NAMALWA (cell line): ENCODE data around the gene ASTN2.
A peak's percentile ranks its signal among the peaks of the same experiment; 100 is the strongest.
"Not testable (repeated sequence)": the region's sequence is repeated elsewhere in the genome, so short reads cannot be mapped to it uniquely, and the experiment has no call there.

Experiments used
- DNase-seq: peaks from one replicate; pipeline ENCODE4 v3.0.0-alpha.2; 2015; ENCODE audit warnings: low spot score

The ASTN2 gene

GRCh38 chr9:116917895-116918508 is 496.9 kb downstream of the ASTN2 start:
- not testable (repeated sequence) for DNase-seq

GRCh38 chr9:116913536-116913935 is 501.3 kb downstream of the ASTN2 start:
- no peak for DNase-seq

- DNase-seq, result no peak
Observed at GRCh38 chr9:116910201-116910600, 504.7 kb downstream of the ASTN2 start.

- no peak for DNase-seq
Observed at GRCh38 chr9:116907989-116908388, 506.9 kb downstream of the ASTN2 start.

GRCh38 chr9:116905171-116905588 is 509.7 kb downstream of the ASTN2 start:
- no peak for DNase-seq

- DNase-seq, result no peak
Observed at GRCh38 chr9:116904165-116904564, 510.7 kb downstream of the ASTN2 start.

GRCh38 chr9:116901260-116901659 is 513.6 kb downstream of the ASTN2 start:
- DNase-seq, result no peak

- no peak for DNase-seq
Observed at GRCh38 chr9:116900543-116900942, 514.3 kb downstream of the ASTN2 start.

- no peak for DNase-seq
Observed at GRCh38 chr9:116900007-116900367, 514.9 kb downstream of the ASTN2 start.

- DNase-seq, result no peak
Observed at GRCh38 chr9:116899337-116900006, 515.4 kb downstream of the ASTN2 start.

- DNase-seq, result not testable (repeated sequence)
Observed at GRCh38 chr9:116898131-116898530, 516.7 kb downstream of the ASTN2 start.

- no peak for DNase-seq
Observed at GRCh38 chr9:116897201-116897600, 517.7 kb downstream of the ASTN2 start.

- no peak for DNase-seq
Observed at GRCh38 chr9:116895961-116896360, 518.9 kb downstream of the ASTN2 start.

GRCh38 chr9:116891424-116891823 is 523.4 kb downstream of the ASTN2 start:
- DNase-seq, result no peak

GRCh38 chr9:116888476-116888875 is 526.4 kb downstream of the ASTN2 start:
- not testable (repeated sequence) for DNase-seq

GRCh38 chr9:116888066-116888465 is 526.8 kb downstream of the ASTN2 start:
- no peak for DNase-seq

- no peak for DNase-seq
Observed at GRCh38 chr9:116883676-116884075, 531.2 kb downstream of the ASTN2 start.

GRCh38 chr9:116877072-116877471 is 537.8 kb downstream of the ASTN2 start:
- DNase-seq, result no peak

- no peak for DNase-seq
Observed at GRCh38 chr9:116875576-116875975, 539.3 kb downstream of the ASTN2 start.

- no peak for DNase-seq
Observed at GRCh38 chr9:116873937-116874914, 540.6 kb downstream of the ASTN2 start.

GRCh38 chr9:116873491-116873890 is 541.4 kb downstream of the ASTN2 start:
- DNase-seq, result peak; percentile 15

GRCh38 chr9:116870566-116870965 is 544.3 kb downstream of the ASTN2 start:
- DNase-seq, result no peak

GRCh38 chr9:116868201-116868600 is 546.7 kb downstream of the ASTN2 start:
- DNase-seq, result no peak
